Vagina (tissue), 2 donors: Measurements from ENCODE around the gene GNAT2. TPM values are rescaled to one million over a fixed set of nuclear protein-coding genes. Genes with fewer than 3 reads are reported as not detected.

Experiments
- DNase-seq, 2 donors: peaks; one replicate each; pipeline ENCODE4 v3.0.0-alpha.2; 2017; ENCODE audit errors: extremely low spot score in 2 of 2
- H3K27ac ChIP-seq: fragments of 200-600 bp; sonication (generic); one replicate; pipeline ENCODE4 v1.5.1; 2019
- H3K27me3 ChIP-seq: fragments of 200-600 bp; sonication (generic); one replicate; pipeline ENCODE4 v1.5.1; 2019
- H3K36me3 ChIP-seq, 2 donors: fragments of 200-600 bp; sonication (generic); one replicate each; pipeline ENCODE4 v1.5.1; 2017 to 2019
- H3K4me1 ChIP-seq: fragments of 200-600 bp; sonication (generic); one replicate; pipeline ENCODE4 v1.5.1; 2019
- H3K4me3 ChIP-seq, 2 donors: fragments of 200-600 bp; sonication (generic); 1 replicate in 1 of 2; 2 replicates in 1 of 2; pipeline ENCODE4 v1.5.1; 2016 to 2019
- H3K9me3 ChIP-seq: fragments of 200-600 bp; sonication (generic); one replicate; pipeline ENCODE4 v1.5.1; 2019
- CTCF ChIP-seq, 3 experiments: fragments of 450-650 bp in 2 of 3; fragments of 200-600 bp in 1 of 3; sonication (generic) in 1 of 3; IDR thresholded peaks; one replicate each; pipeline ENCODE4 v1.5.1; 2017 to 2019; ENCODE audit warnings: antibody characterized with exemption in 3 of 3, mild to moderate bottlenecking in 2 of 3, moderate library complexity in 2 of 3
- POLR2A ChIP-seq, 2 donors: fragments of 450-650 bp; IDR thresholded peaks; one replicate each; pipeline ENCODE4 v1.6.1; 2017; ENCODE audit warnings: antibody characterized with exemption in 2 of 2, mild to moderate bottlenecking in 2 of 2, moderate library complexity in 2 of 2
- POLR2AphosphoS5 ChIP-seq, 2 donors: sonication (generic); formaldehyde crosslinking; IDR thresholded peaks; one replicate each; pipeline ENCODE4 v1.9.0; 2017; ENCODE audit warnings: antibody characterized with exemption in 2 of 2, mild to moderate bottlenecking in 2 of 2, low read depth in 1 of 2; ENCODE audit not compliant: insufficient read depth in 1 of 2
- intact Hi-C: fragments of 100-400 bp; cut with DNase I; formaldehyde crosslinking; loops from one replicate; pipeline ENCODE4 v1.15.1; 2023
- total RNA-seq: library from RNA; depleted of rRNA; stranded (reverse); fragments of >200 nt; gene quantifications from one replicate; pipeline ENCODE4 v1.2.3, GENCODE V29; 2016

Gene GNAT2
- total RNA-seq, 1 donor from 2014 or later, result not detected

GRCh38 chr1:109657970-109658369 lies 38.6 kb upstream of the GNAT2 start:
- no peaks in the 10 kb centered on the region for H3K27me3 ChIP-seq
- H3K36me3 ChIP-seq, result peaks cover 0 to 4% of the 10 kb centered on the region in 2 donors
- H3K9me3 ChIP-seq, result no peaks in the 10 kb centered on the region
- peaks cover 20% of the 10 kb centered on the region for H3K4me1 ChIP-seq
- no peak overlapping the region for H3K27ac ChIP-seq
- no peak overlapping the region for H3K4me3 ChIP-seq
- TF ChIP-seq CTCF (IDR thresholded peaks at IDR 0.05) (no peak), POLR2A (IDR thresholded peaks at IDR 0.05) (no peak), POLR2AphosphoS5 (IDR thresholded peaks at IDR 0.05; ENCODE audit: insufficient read depth in 1 of 2, low read depth in 1 of 2) (no peak)
- intact Hi-C loops, result no loop called here
- DNase-seq, result peak in 1 of 2 donors; percentile 44

GRCh38 chr1:109657395-109657794 lies 38.0 kb upstream of the GNAT2 start:
- no peak overlapping the region for H3K27ac ChIP-seq
- intact Hi-C loops, result no loop called here

GRCh38 chr1:109655615-109656519 lies 36.5 kb upstream of the GNAT2 start, which contains the start of gene GSTM4:
Gene GSTM4 (plus strand): TSS chr1:109656099. CDS start chr1:109656390, 291 bp downstream.
- Histone ChIP-seq H3K4me1 (peaks cover 20% of the 10 kb centered on the region), H3K36me3 (peaks cover 0 to 4% of the 10 kb centered on the region in 2 donors), H3K9me3 (no peaks in the 10 kb centered on the region), H3K27ac (peak within 1 kb of the TSS; percentile 87), H3K27me3 (no peaks in the 10 kb centered on the region), H3K4me3 (peak within 1 kb of the TSS; percentile 61 to 69)
- intact Hi-C loops, result no loop called here
- peak in 1 of 2 donors; percentile 90 for DNase-seq
- peak; percentile 65 to 88 for TF ChIP-seq POLR2AphosphoS5 (IDR thresholded peaks at IDR 0.05; ENCODE audit: insufficient read depth in 1 of 2, low read depth in 1 of 2)
- peak in 1 of 3 experiments; percentile 29 for TF ChIP-seq CTCF (IDR thresholded peaks at IDR 0.05)
- no peak for TF ChIP-seq POLR2A (IDR thresholded peaks at IDR 0.05)

More at GRCh38 chr1:109657395-109657794, 38.0 kb upstream of the GNAT2 start:
- TF ChIP-seq POLR2A (IDR thresholded peaks at IDR 0.05) (no peak), CTCF (IDR thresholded peaks at IDR 0.05) (no peak), POLR2AphosphoS5 (IDR thresholded peaks at IDR 0.05; ENCODE audit: insufficient read depth in 1 of 2, low read depth in 1 of 2) (no peak)
- Histone ChIP-seq H3K36me3 (peaks cover 0 to 4% of the 10 kb centered on the region in 2 donors), H3K27me3 (no peaks in the 10 kb centered on the region), H3K4me1 (peaks cover 20% of the 10 kb centered on the region), H3K9me3 (no peaks in the 10 kb centered on the region), H3K4me3 (no peak overlapping the region)
- peak in 1 of 2 donors; percentile 74 for DNase-seq

GRCh38 chr1:109654519-109654918 lies 35.1 kb upstream of the GNAT2 start:
- no peak for TF ChIP-seq POLR2AphosphoS5 (IDR thresholded peaks at IDR 0.05; ENCODE audit: insufficient read depth in 1 of 2, low read depth in 1 of 2)
- no peak for TF ChIP-seq CTCF (IDR thresholded peaks at IDR 0.05)
- TF ChIP-seq POLR2A (IDR thresholded peaks at IDR 0.05), result no peak
- Histone ChIP-seq H3K36me3 (peaks cover 0 to 2% of the 10 kb centered on the region in 2 donors), H3K27me3 (no peaks in the 10 kb centered on the region), H3K27ac (no peak overlapping the region), H3K4me3 (no peak overlapping the region), H3K4me1 (peaks cover 20% of the 10 kb centered on the region), H3K9me3 (no peaks in the 10 kb centered on the region)
- intact Hi-C loops, result no loop called here
- DNase-seq, result peak in 1 of 2 donors; percentile 70

GRCh38 chr1:109653306-109653705 lies 33.9 kb upstream of the GNAT2 start:
- H3K4me1 ChIP-seq, result peaks cover 20% of the 10 kb centered on the region
- no peaks in the 10 kb centered on the region for H3K27me3 ChIP-seq
- no peak overlapping the region for H3K27ac ChIP-seq
- no peaks in the 10 kb centered on the region for H3K9me3 ChIP-seq
- H3K36me3 ChIP-seq, result no peaks in the 10 kb centered on the region
- no peak for TF ChIP-seq CTCF (IDR thresholded peaks at IDR 0.05)
- TF ChIP-seq POLR2AphosphoS5 (IDR thresholded peaks at IDR 0.05; ENCODE audit: insufficient read depth in 1 of 2, low read depth in 1 of 2), result no peak
- no peak for TF ChIP-seq POLR2A (IDR thresholded peaks at IDR 0.05)
- no peak for DNase-seq
- intact Hi-C loops, result no loop called here
- H3K4me3 ChIP-seq, result no peak overlapping the region
